ENCODE data around the gene GRK6. TPM values are rescaled to one million over a fixed set of nuclear protein-coding genes. Genes with fewer than 3 reads are reported as not detected.
"Not testable (repeated sequence)": the region's sequence is repeated elsewhere in the genome, so short reads cannot be mapped to it uniquely, and the experiment has no call there.

The GRK6 gene
- polyA plus RNA-seq, 3 donors = 10.8 to 21.5 (median 16.2) TPM

DNA sequence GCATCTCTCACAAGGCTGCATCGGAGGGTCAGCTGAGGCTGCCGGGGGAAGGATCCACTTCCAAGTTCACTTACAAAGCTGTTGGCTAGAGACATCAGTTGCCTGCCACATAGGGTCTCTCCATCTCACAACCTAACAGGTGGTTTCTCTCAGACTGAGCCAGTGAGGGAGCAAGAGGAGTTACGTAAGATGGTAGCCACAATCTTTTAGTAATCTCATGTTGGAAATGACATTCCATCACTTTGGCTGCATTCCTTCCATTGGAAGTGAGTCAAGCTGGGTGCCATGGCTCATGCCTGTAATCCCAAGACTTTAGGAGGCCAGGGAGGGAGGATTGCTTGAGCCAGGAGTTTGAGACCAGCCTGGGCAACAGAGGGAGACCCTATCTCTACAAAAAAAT lies 7.4 kb upstream of the GRK6 start:
- no peak overlapping the region for H3K27ac ChIP-seq (ENCODE audit: low read depth, low read length)
- WGBS, 3 donors = 75 to 86% (median 84%) methylated on average over 3 of the region's 3 CpGs

DNA sequence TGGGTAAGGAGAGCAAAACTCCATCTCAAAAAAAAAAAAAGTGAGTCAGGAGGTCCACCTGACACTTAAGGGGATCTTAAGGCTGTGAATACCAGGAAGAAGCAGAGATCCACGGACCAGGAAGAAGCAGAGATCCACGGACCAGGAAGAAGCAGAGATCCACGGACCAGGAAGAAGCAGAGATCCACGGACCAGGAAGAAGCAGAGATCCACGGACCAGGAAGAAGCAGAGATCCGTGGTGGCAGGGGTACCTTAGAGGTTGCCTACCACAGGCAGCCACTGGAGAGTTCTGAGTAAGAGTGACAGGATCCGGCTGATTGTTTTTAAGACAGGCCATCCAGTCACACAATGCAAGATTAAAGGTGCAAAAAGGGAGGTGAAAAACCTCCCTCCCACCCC lies 6.0 kb upstream of the GRK6 start:
- not testable (repeated sequence) for H3K27ac ChIP-seq (ENCODE audit: low read depth, low read length)
- WGBS, 3 donors = 69 to 72% (median 69%) methylated on average over 7 of the region's 7 CpGs

DNA sequence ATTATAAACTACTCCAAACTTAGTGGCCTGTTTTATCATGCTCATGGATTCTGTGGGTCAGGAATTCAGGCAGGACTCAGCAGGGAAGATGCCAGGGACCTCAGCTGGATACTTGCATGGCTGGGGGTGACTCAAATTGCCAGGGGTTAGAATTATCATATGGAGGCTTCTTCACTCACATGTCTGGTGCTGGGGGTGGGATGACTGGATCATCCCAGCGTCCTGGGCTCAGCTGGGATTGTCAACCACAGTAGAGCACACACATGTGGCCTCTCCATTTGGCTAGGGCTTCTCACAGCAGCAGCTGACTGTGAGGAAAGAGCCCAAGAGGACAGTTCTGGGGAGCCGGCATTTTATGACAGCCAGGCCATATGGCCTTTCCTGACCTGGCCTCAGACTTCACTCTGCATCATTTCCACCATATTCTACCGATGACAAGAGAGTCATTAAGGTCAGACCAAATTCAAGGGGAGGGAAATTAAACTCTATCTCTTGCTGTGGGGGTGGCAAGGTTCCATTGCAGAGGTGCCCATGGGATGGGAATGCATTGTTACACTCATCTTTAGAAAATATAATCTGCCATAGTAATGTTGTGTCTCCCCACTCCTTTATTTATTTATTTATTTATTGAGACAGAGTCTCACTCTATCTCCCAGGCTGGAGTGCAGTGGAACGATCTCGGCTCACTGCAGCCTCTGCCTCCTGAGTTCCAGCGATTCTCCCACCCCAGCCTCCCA lies 5.2 kb upstream of the GRK6 start:
- WGBS, 3 donors = 76 to 84% (median 80%) methylated on average over 6 of the region's 6 CpGs
- no peak overlapping the region for H3K27ac ChIP-seq (ENCODE audit: low read depth, low read length)

DNA sequence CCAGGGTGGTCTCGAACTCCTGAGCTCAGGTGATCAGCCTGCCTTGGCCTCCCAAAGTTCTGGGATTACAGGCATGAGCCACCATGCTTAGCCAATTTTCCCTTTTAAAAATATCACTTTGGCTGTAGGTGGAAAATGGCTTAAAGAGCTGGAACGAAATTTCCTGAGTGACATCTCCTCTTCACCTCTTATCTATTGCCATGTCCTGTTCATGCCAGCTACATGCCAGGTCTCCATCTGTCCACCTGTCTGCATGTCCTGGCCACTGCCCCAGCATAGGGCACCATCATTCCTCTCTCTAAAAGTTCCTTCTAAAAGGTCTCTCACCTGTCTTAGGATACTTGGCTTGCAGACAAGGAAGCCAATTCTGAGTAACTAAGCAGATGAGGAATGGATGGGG lies 2.8 kb upstream of the GRK6 start:
- 71 to 98% (median 97%) methylated on average over 2 of the region's 2 CpGs for WGBS, 3 donors

DNA sequence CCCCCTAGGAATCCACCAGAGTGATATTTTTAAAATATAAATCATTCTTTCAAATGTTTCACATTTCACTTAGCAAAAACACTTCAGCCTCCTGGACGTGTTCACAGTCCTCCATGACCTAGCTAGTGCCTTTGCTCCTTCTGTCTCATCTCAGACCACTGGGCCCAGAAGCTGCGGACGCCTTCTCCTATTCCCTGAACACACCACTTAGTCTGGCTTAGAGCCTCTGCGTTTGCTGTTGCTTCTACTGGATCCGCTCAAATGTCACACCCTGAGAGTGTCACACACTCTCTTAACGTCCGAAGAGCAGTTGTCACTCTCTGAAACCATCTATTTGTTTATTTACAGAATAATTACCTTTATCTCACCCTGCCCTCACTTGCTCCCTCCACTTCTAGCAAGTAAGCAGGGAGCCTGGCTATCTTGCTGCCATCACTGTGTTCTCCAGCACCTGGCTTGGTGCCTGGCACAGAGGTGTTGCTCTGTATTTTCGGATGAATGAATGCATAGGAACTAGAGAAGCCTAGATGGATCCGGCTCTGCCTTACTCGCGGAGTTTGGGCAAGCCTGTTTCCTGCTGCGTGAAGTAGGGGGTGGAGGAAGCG lies 1.2 kb upstream of the GRK6 start:
- WGBS, 3 donors = 40 to 49% (median 49%) methylated on average over 13 of the region's 13 CpGs
- peak overlapping the region; percentile 63 for H3K27ac ChIP-seq (ENCODE audit: low read depth, low read length)

More for the DNA sequence above, 2.8 kb upstream of the GRK6 start:
- no peak overlapping the region for H3K27ac ChIP-seq (ENCODE audit: low read depth, low read length)

DNA sequence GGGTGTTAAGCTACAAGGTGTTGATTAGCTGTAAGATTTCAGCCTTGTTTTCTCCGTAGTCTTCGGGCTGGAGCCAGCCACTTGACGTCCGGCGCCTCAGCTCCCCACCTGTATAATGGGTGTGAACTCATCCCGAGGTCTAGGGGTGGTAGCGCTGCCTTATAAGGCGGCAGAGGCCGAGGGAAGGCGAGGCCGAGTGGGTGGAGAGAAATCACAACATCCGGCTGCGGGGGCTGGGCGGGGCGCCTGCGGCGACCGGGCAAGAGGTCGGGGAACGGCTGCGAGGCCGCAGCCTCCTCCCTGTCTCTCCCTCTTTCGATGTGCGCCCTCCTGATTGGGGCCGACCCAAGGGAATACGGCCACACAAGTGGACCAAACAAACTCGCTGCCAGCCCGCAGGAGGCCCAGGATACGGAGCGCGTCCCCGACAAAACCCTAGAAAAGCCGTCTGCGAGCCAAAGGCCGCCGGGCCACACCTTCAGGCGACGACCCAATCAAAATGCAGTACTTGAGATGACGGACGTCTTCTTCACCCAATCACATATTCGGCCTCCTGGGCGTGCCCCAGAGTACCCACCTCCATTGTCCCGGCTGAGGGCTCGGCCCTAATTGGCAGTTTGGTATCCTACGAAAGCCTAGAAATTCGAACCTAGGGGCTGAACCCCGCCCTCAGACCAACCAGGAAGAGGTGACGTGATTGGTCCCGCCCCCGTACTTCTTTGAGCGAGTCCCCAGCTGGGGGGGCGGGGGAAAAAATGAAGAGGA lies 493 bp upstream of the GRK6 start:
- WGBS, 3 donors = 0 to 1% (median 0%) methylated on average over 50 to 52 of the region's 52 CpGs
- peak overlapping the region; percentile 63 for H3K27ac ChIP-seq (ENCODE audit: low read depth, low read length)

DNA sequence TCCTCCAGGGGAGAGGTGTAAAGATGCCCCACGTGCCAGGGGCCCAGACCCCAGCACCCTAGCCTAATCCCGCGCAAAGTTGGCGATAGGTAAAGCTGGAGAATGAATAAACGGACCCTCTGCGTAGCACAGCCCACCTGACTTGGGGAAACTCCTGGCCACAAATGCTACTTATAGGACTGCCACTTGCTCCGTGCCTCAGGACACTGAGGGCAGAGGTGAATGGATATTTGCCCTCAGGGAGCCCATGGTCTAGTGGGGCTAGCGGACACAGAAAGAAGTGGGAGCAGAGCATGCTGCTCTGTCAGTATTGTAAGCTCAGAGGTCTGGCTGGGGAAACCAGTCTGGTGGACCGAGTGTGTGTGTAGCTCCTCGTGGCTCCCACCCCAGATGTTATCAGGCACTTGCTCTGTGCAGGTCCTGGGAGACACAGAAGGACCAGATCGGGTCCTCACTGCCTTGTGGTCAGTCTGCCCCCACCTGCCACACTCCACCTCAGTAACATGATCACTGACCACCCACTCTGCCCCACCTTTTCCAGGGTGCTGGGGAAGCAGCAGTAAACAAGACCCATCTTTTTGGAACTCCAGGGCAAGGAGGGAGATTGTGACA lies 841 bp downstream of the GRK6 start:
- no peak overlapping the region for H3K27ac ChIP-seq (ENCODE audit: low read depth, low read length)
- 10 to 18% (median 10%) methylated on average over 11 of the region's 11 CpGs for WGBS, 3 donors

DNA sequence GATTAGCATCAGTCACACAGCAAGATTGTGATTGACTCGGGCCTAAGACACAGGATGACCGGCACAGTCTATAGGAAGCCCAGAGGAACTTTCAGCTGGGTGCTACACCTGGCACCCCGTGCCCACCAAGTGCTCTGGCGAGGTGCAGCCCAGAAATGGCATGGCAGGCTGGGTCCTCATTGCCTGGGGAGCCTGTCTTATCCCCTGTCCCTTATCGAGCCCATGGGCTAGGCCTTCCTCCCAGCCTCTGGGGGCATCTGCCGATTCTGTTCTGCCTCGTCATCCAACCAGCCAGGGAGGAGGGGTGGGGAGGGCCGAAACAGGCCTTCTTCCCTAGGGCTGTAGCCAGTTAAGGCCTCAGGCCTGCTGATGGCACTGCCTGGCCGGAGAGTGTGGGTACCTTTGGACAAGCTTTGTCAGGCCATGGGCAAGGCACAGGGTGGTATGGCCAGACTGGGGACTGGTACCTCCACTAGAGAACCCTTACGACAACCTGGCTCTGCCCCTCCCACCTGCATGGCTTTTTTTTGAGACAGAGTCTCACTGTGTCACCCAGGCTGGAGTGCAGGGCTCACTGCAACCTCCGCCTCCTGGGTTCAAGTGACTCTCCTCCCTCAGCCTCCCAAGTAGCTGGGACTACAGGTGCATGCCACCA lies 1.6 kb downstream of the GRK6 start:
- no peak overlapping the region for H3K27ac ChIP-seq (ENCODE audit: low read depth, low read length)
- 52 to 77% (median 54%) methylated on average over 11 of the region's 11 CpGs for WGBS, 3 donors

DNA sequence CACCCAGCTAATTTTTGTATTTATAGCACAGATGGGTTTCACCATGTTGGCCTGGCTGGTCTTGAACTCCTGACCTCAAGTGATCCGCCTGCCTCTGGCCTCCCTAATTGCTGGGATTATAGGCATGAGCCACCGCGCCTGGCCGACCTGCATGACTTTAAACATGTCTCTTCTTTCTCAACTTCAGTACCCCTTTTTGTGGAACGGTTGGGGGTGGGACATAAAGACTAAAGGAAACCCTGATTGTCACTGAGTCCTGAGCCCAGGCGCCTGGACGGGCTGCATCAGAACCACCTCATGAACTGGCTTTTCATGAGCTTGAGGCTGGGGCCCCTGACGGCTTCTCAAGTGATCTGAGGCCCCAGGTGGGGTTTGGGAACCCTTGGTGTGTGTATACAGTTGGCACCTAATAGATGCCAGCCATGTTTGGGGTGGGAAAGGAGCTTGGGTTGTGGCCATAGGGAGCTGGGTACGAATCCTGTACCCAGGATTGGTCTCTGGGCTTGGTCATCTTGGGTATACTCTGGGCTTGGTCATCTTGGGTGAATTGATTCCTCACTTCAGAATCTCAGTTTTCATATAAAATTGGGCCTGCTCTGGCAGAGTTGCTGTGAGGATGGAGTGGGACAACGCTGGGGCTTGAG lies 2.2 kb downstream of the GRK6 start:
- peak overlapping the region; percentile 56 for H3K27ac ChIP-seq (ENCODE audit: low read depth, low read length)
- WGBS, 3 donors = 56 to 87% (median 66%) methylated on average over 10 of the region's 10 CpGs

DNA sequence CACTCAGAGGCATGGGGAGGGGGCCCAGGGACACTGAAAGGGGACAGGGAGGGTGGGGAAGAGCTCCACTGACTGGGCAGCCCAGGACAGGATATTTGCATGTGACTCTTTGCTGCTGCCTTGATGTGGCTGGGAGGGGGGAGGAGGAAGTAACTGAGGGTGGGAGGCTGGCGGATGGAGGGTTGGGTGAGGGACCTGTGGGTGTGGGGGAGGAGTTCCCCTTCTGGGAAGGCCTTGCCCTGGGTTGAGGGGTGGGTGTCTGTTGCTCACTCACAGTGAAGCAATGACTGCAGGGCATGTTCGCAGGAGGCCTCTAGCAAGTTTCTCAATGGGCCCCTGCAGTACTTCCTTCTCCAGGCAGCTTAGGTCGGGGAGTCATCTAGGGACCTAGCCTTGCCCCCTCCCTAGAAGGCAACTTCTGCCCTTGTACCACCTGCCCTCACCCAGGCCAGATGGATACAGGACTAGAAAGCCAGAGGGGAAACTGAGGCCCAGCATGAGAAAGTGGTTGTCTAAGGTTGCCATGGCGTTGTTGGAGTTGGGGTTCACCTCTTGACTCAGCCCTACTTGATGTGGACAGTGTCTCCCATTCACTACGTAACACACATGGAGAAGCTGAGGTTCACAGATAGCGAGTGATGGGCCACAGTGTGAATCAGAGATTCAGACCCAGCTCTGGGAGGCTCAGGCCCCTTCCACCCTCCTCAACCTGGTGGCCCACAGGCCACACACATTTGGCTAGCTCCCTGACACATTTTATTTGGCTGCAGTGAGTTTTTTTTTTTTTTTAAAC lies 3.0 kb downstream of the GRK6 start:
- peak overlapping the region; percentile 56 for H3K27ac ChIP-seq (ENCODE audit: low read depth, low read length)
- WGBS, 3 donors = 52 to 86% (median 56%) methylated on average over 6 of the region's 6 CpGs

DNA sequence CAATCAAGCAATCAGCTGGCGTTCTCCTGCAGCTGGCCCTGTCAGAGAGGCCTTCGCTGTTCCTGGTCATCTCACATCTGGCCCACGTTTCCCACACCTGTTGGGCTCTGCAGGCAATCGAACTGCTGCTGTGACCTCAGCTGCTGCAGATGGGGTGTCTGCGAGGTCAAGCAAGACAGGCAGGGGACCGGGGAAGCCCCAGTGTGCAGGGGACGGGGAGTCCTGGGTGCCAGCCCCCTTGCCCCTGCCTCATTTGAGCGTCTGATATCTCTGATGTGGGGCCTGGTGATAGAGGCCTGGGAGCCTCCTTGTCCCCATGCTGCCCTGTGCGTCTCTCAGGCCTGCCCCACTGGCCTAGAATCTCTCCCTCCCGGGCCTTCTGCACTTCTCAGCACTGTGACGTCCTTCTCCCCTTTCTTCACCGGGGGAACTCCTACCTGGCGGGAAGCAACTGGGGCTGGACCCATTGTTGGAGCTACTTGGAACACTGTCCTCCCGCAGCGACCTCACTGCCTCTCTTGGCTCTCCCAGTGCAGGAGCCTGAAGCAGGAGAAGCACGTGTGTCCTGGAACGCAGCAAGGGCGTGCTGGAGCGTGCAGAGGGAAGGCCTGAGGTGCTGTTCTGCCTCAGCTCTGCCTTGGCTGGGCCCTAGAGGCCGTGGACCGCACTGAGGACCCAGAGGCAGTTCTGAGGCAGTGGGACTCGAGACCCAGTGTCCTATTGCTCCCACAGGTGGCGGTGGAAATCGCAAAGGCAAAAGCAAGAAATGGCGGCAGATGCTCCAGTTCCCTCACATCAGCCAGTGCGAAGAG lies 3.9 kb downstream of the GRK6 start:
- H3K27ac ChIP-seq (ENCODE audit: low read depth, low read length) = peak overlapping the region; percentile 73
- WGBS, 3 donors = 83 to 89% (median 86%) methylated on average over 26 of the region's 26 CpGs

DNA sequence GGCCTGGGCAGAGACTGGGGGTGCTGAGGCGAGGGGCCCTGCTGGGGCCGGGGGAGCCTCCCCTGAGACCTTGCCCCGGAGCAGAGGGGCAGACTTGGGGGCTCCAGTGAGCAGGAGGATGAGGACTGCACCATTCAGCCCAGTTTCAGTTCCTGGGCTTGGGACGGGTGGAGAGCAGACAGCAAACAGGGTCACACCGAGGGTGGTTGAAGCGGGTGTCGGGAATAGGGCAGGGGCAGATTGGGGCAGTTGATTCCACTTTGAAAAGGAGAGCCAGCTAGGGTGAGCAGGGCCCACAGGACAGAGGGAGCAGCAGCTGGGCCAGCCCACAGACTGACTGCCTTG lies 4.5 kb downstream of the GRK6 start:
- 77 to 91% (median 82%) methylated on average over 7 of the region's 7 CpGs for WGBS, 3 donors
- peak overlapping the region; percentile 17 for H3K27ac ChIP-seq (ENCODE audit: low read depth, low read length)

DNA sequence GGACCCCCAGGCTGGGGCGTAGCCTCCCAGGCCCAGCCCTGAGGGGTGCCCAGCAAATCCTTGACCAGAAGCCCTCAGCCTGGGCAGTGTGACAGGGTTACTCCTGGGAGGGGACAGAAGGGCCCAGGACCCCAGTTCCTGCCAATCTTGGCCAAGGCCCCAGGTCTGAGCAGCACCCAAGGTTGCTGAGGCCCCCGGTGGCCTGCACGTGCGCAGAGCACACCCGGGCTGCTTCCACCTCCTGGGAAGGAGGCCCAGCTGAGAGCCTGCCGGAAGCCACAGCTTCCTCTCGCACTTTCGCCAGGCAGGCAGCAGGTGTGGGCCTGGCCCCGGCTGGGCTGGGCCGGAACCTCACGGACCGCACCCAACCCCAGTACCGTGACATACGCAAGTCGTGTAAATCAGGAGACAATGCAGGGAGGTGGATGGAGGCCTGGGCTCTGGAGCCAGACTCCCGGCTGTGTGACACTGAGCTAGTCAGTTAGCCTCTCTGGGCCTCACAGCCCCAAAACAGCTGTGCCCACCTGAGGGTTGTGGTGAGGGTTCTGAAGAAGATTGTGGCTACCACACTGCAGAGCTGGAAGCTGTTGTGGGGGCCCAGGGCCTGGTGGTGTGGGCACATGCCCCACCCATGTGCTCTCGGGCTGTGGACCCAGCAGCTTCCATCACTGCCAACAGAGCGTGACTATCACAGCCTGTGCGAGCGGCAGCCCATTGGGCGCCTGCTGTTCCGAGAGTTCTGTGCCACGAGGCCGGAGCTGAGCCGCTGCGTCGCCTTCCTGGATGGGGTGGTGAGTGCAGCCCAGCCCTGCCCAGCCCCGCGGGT lies 5.1 kb downstream of the GRK6 start:
- WGBS, 3 donors = 58 to 87% (median 58%) methylated on average over 29 of the region's 29 CpGs
- H3K27ac ChIP-seq (ENCODE audit: low read depth, low read length) = peak overlapping the region; percentile 17

DNA sequence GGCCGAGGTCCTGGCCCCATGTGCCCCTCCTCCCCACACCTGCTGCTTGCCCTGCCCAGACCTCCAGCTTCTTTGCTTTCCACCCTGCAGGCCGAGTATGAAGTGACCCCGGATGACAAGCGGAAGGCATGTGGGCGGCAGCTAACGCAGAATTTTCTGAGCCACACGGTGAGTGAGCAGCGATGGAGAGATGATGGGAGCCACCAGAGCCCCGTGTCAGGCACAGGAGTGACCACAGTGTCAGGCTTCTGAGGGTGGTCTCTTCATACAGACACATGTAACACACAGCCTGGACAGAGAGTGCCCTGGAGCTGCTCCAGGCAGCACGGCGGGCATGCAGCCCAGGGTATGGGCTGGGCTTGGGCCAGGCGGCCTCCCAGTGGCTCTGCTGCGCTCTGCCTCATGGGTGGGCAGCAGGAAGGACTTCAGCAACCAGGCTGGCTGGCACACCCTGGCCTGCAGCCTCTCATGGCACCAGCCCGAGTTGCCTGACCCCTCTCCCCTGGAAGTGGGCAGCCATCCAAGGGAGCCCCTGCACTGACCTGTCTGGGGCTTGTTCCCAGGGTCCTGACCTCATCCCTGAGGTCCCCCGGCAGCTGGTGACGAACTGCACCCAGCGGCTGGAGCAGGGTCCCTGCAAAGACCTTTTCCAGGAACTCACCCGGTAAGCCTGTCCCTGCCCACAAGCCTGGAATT lies 5.8 kb downstream of the GRK6 start:
- 75 to 89% (median 82%) methylated on average over 18 of the region's 18 CpGs for WGBS, 3 donors
- no peak overlapping the region for H3K27ac ChIP-seq (ENCODE audit: low read depth, low read length)

DNA sequence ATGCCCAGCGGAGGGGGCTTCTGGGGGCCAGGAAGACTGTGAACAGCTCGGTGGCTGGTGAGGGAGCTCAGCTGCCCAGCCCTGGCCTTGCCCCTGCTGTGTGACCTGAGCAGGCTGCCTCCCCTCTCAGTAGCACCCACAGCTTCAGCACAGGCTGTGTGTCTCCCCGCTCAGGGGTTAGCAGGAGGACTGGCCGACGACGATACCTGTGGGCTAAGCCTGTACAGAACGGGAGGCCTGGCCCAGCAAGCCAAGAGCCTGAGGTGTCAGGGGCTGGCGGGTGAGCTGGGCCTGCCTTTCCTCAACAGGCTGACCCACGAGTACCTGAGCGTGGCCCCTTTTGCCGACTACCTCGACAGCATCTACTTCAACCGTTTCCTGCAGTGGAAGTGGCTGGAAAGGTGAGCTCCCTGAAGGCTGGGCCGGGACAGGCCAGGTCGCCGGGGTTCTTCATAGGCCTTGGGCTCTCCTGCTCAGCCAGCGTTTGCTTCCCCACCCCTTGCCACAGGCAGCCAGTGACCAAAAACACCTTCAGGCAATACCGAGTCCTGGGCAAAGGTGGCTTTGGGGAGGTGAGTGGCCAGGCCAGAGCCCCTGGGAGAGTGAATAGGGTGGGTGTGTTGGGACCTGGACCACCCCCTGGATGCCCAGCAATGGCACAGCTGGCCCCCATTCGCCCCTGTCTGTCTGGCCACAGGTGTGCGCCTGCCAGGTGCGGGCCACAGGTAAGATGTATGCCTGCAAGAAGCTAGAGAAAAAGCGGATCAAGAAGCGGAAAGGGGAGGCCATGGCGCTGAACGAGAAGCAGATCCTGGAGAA lies 6.6 kb downstream of the GRK6 start:
- WGBS, 3 donors = 94 to 96% (median 94%) methylated on average over 24 to 25 of the region's 25 CpGs

More for the DNA sequence above, 6.6 kb downstream of the GRK6 start:
- H3K27ac ChIP-seq (ENCODE audit: low read depth, low read length) = no peak overlapping the region
